ENCODE measurements around the gene DEFB116.
"Not testable (repeated sequence)": the region's sequence is repeated elsewhere in the genome, so short reads cannot be mapped to it uniquely, and the experiment has no call there.

The DEFB116 gene

GRCh38 chr20:31308535-31309162, at the start of gene DEFB116:
Gene DEFB116 (minus strand): TSS chr20:31308585. CDS start chr20:31308585, 0 bp downstream.
- no peaks in the 10 kb centered on the region for H3K36me3 Mint-ChIP-seq
- no peak for ATAC-seq (ENCODE audit: low read depth)
- H3K4me3 Mint-ChIP-seq = no peak within 1 kb of the TSS
- no peak for DNase-seq (ENCODE audit: low spot score in 2 of 2)
- no peak within 1 kb of the TSS for H3K27ac Mint-ChIP-seq
- H3K27me3 Mint-ChIP-seq = no peaks in the 10 kb centered on the region
- no peaks in the 10 kb centered on the region for H3K4me1 Mint-ChIP-seq
- H3K9me3 Mint-ChIP-seq = peaks cover 12% of the 10 kb centered on the region

GRCh38 chr20:31355981-31356380, 47.6 kb upstream of the DEFB116 start:
- DNase-seq (ENCODE audit: low spot score in 2 of 2) (no peak), ATAC-seq (ENCODE audit: low read depth) (no peak)
- Mint-ChIP-seq H3K4me1 (no peaks in the 10 kb centered on the region), H3K27me3 (no peaks in the 10 kb centered on the region), H3K36me3 (no peaks in the 10 kb centered on the region), H3K4me3 (no peak overlapping the region), H3K27ac (no peak overlapping the region), H3K9me3 (peaks cover 3% of the 10 kb centered on the region)

GRCh38 chr20:31341470-31341869, 33.1 kb upstream of the DEFB116 start:
- Mint-ChIP-seq H3K36me3 (no peaks in the 10 kb centered on the region), H3K4me1 (no peaks in the 10 kb centered on the region), H3K27ac (no peak overlapping the region), H3K4me3 (no peak overlapping the region), H3K27me3 (no peaks in the 10 kb centered on the region), H3K9me3 (no peaks in the 10 kb centered on the region)
- ATAC-seq (ENCODE audit: low read depth) = no peak
- no peak for DNase-seq (ENCODE audit: low spot score in 2 of 2)

GRCh38 chr20:31330893-31331292, 22.5 kb upstream of the DEFB116 start:
- ATAC-seq (ENCODE audit: low read depth) (no peak), DNase-seq (ENCODE audit: low spot score in 2 of 2) (no peak)
- H3K27ac Mint-ChIP-seq = no peak overlapping the region
- peaks cover 11% of the 10 kb centered on the region for H3K9me3 Mint-ChIP-seq
- H3K27me3 Mint-ChIP-seq = peaks cover 2% of the 10 kb centered on the region
- H3K4me1 Mint-ChIP-seq = no peaks in the 10 kb centered on the region
- H3K36me3 Mint-ChIP-seq = no peaks in the 10 kb centered on the region
- H3K4me3 Mint-ChIP-seq = no peak overlapping the region

- Mint-ChIP-seq H3K4me1 (no peaks in the 10 kb centered on the region), H3K27me3 (no peaks in the 10 kb centered on the region), H3K9me3 (peaks cover 13% of the 10 kb centered on the region), H3K36me3 (no peaks in the 10 kb centered on the region), H3K27ac (no peak overlapping the region), H3K4me3 (no peak overlapping the region)
- no peak for ATAC-seq (ENCODE audit: low read depth)
- DNase-seq (ENCODE audit: low spot score in 2 of 2) = no peak
Measured at GRCh38 chr20:31322504-31322903, 14.1 kb upstream of the DEFB116 start.

- not testable (repeated sequence) for H3K36me3 Mint-ChIP-seq; ATAC-seq (ENCODE audit: low read depth); H3K4me3 Mint-ChIP-seq; H3K27me3 Mint-ChIP-seq; H3K27ac Mint-ChIP-seq; DNase-seq (ENCODE audit: low spot score in 2 of 2); H3K4me1 Mint-ChIP-seq; H3K9me3 Mint-ChIP-seq
Measured at GRCh38 chr20:31284964-31285363, 23.4 kb downstream of the DEFB116 start.

GRCh38 chr20:31278178-31278577, 30.2 kb downstream of the DEFB116 start:
- no peaks in the 10 kb centered on the region for H3K4me1 Mint-ChIP-seq
- H3K36me3 Mint-ChIP-seq = no peaks in the 10 kb centered on the region
- peaks cover 5% of the 10 kb centered on the region for H3K9me3 Mint-ChIP-seq
- no peak overlapping the region for H3K4me3 Mint-ChIP-seq
- ATAC-seq (ENCODE audit: low read depth) = no peak
- no peak for DNase-seq (ENCODE audit: low spot score in 2 of 2)
- H3K27ac Mint-ChIP-seq = no peak overlapping the region
- H3K27me3 Mint-ChIP-seq = no peaks in the 10 kb centered on the region

GRCh38 chr20:31274441-31274840, 33.9 kb downstream of the DEFB116 start:
- ATAC-seq (ENCODE audit: low read depth) = no peak
- H3K4me3 Mint-ChIP-seq = no peak overlapping the region
- H3K36me3 Mint-ChIP-seq = no peaks in the 10 kb centered on the region
- H3K27me3 Mint-ChIP-seq = no peaks in the 10 kb centered on the region
- H3K27ac Mint-ChIP-seq = no peak overlapping the region
- peaks cover 17% of the 10 kb centered on the region for H3K9me3 Mint-ChIP-seq
- H3K4me1 Mint-ChIP-seq = no peaks in the 10 kb centered on the region
- no peak for DNase-seq (ENCODE audit: low spot score in 2 of 2)

- H3K4me3 Mint-ChIP-seq = no peak overlapping the region
- no peaks in the 10 kb centered on the region for H3K36me3 Mint-ChIP-seq
- no peak overlapping the region for H3K27ac Mint-ChIP-seq
- peaks cover 10% of the 10 kb centered on the region for H3K9me3 Mint-ChIP-seq
- ATAC-seq (ENCODE audit: low read depth) = no peak
- no peaks in the 10 kb centered on the region for H3K4me1 Mint-ChIP-seq
- DNase-seq (ENCODE audit: low spot score in 2 of 2) = no peak
- H3K27me3 Mint-ChIP-seq = no peaks in the 10 kb centered on the region
Measured at GRCh38 chr20:31260326-31260932, 48.0 kb downstream of the DEFB116 start.

- DNase-seq (ENCODE audit: low spot score in 2 of 2) = no peak
- Mint-ChIP-seq H3K4me3 (no peak within 1 kb of the TSS), H3K27ac (no peak within 1 kb of the TSS), H3K36me3 (no peaks in the 10 kb centered on the region), H3K27me3 (no peaks in the 10 kb centered on the region), H3K4me1 (no peaks in the 10 kb centered on the region), H3K9me3 (peaks cover 11% of the 10 kb centered on the region)
- no peak for ATAC-seq (ENCODE audit: low read depth)
Measured at GRCh38 chr20:31257364-31257763, 51.0 kb downstream of the DEFB116 start, which contains the start of gene DEFB115. Gene DEFB115 (plus strand): TSS chr20:31257664. CDS start chr20:31257664, 0 bp downstream.

- Mint-ChIP-seq H3K4me3 (no peak overlapping the region), H3K9me3 (peaks cover 11% of the 10 kb centered on the region), H3K4me1 (no peaks in the 10 kb centered on the region), H3K36me3 (no peaks in the 10 kb centered on the region), H3K27ac (no peak overlapping the region), H3K27me3 (no peaks in the 10 kb centered on the region)
- ATAC-seq (ENCODE audit: low read depth) (no peak), DNase-seq (ENCODE audit: low spot score in 2 of 2) (no peak)
Measured at GRCh38 chr20:31256959-31257358, 51.4 kb downstream of the DEFB116 start.
